ENCODE measurements around the gene SRP9. TPM values are rescaled to one million over a fixed set of nuclear protein-coding genes. Genes with fewer than 3 reads are reported as not detected.

The SRP9 gene
- polyA plus RNA-seq, 1 of the 3 experiments (the other 2 are of a cell fraction) = 156 TPM

DNA sequence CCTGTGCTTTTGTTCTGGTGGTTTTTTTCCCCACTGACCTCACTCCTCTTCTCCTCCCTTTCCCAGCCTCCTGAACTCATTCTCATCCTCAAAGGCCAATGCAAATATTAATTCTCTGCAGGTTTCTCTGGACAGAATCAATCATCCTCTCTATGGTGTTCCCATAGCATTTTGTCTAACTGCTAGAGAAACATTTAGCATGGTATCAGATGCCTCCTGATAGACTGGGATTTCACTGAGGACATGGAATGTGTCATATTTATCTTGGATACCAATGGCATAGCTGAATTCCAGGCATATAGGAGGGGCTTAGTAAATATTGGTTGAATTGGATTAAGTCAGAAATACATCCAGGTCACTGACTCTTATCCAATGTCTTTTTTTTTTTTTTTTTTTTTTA, 46.1 kb upstream of the SRP9 start (continued):
- TF ChIP-seq, protein P1, sequence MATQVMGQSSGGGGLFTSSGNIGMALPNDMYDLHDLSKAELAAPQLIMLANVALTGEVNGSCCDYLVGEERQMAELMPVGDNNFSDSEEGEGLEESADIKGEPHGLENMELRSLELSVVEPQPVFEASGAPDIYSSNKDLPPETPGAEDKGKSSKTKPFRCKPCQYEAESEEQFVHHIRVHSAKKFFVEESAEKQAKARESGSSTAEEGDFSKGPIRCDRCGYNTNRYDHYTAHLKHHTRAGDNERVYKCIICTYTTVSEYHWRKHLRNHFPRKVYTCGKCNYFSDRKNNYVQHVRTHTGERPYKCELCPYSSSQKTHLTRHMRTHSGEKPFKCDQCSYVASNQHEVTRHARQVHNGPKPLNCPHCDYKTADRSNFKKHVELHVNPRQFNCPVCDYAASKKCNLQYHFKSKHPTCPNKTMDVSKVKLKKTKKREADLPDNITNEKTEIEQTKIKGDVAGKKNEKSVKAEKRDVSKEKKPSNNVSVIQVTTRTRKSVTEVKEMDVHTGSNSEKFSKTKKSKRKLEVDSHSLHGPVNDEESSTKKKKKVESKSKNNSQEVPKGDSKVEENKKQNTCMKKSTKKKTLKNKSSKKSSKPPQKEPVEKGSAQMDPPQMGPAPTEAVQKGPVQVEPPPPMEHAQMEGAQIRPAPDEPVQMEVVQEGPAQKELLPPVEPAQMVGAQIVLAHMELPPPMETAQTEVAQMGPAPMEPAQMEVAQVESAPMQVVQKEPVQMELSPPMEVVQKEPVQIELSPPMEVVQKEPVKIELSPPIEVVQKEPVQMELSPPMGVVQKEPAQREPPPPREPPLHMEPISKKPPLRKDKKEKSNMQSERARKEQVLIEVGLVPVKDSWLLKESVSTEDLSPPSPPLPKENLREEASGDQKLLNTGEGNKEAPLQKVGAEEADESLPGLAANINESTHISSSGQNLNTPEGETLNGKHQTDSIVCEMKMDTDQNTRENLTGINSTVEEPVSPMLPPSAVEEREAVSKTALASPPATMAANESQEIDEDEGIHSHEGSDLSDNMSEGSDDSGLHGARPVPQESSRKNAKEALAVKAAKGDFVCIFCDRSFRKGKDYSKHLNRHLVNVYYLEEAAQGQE (IDR thresholded peaks at IDR 0.05; ENCODE audit: low read depth, low read length) = no peak
- no peak for TF ChIP-seq NRF1 (IDR thresholded peaks at IDR 0.05; ENCODE audit: low read depth, low read length)

DNA sequence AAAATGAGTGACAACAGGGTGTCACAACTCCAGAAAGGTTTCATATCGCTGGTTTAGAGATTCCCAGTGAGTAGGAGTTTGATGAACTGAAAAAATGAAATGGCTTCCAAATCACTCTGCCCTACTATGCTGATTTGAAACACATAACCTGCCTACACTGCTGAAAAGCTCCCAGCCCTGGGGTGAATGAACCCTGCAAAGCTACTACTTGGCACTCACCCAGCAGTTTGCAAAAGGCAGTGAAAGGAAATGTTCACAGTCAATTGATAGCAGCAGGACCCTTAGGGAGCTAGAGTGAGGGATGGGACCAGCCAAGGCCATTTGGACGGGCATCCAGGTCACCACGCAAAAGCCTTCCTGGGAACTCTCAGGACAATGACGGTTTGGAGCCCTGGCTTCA, 44.4 kb upstream of the SRP9 start:
- peaks cover 29% of the 10 kb centered on the region in 2 experiments for H3K4me1 ChIP-seq (ENCODE audit: control insufficient read depth in 1 of 2, insufficient read depth in 2 of 2, low read depth in 1 of 2, low read length in 1 of 2)
- WGBS (ENCODE audit: low lambda C conversion rate) = 100% methylated on average over 4 of the region's 4 CpGs
- no peak overlapping the region for H3K27ac ChIP-seq (ENCODE audit: low read depth in 2 of 2, low read length in 1 of 2)
- ChIA-PET CTCF (interaction anchor here (1.2 kb wide), 1 partner anchor 259 kb away, joined by 3 read pairs; no protein-coding TSS in a partner anchor), POLR2A (no interaction called here)
- H4K20me1 ChIP-seq (ENCODE audit: insufficient read depth) = no peaks in the 10 kb centered on the region
- H3K36me3 ChIP-seq (replicated peaks in 1 of 2; ENCODE audit: control insufficient read depth in 1 of 2, insufficient read depth in 2 of 2, low read length in 1 of 2) = no peaks in the 10 kb centered on the region
- H2AFZ ChIP-seq (ENCODE audit: low read depth) = no peak overlapping the region
- H3K27me3 ChIP-seq (ENCODE audit: insufficient read depth) = no peaks in the 10 kb centered on the region
- no peak overlapping the region for H3K4me3 ChIP-seq (ENCODE audit: low read depth in 2 of 2, low read length in 1 of 2)
- H3K9me2 ChIP-seq = no peaks in the 10 kb centered on the region
- H3K4me2 ChIP-seq = no peak overlapping the region
- no peaks in the 10 kb centered on the region for H3K9me3 ChIP-seq
- no peak for DNase-seq
- H3K79me2 ChIP-seq (ENCODE audit: insufficient read depth) = no peaks in the 10 kb centered on the region
- no peak overlapping the region for H3K9ac ChIP-seq
- TF ChIP-seq RXRA (IDR thresholded peaks at IDR 0.05; ENCODE audit: borderline replicate concordance, low read depth) (no peak), YY1 (IDR thresholded peaks at IDR 0.05; ENCODE audit: low read depth) (no peak), NRF1 (IDR thresholded peaks at IDR 0.05; ENCODE audit: low read depth, low read length) (no peak), TCF12 (IDR thresholded peaks at IDR 0.05) (no peak), TEAD4 (IDR thresholded peaks at IDR 0.05; ENCODE audit: borderline replicate concordance, insufficient read depth) (no peak), EP300 (IDR thresholded peaks at IDR 0.05; ENCODE audit: borderline replicate concordance in 1 of 2, low read depth in 1 of 2, low read length in 1 of 2) (no peak), RAD21 (IDR thresholded peaks at IDR 0.05; ENCODE audit: low read length) (no peak), ELF1 (IDR thresholded peaks at IDR 0.05) (no peak)
- TF ChIP-seq, protein P1 (IDR thresholded peaks at IDR 0.05; ENCODE audit: low read depth, low read length) = no peak
- TF ChIP-seq, protein P2, sequence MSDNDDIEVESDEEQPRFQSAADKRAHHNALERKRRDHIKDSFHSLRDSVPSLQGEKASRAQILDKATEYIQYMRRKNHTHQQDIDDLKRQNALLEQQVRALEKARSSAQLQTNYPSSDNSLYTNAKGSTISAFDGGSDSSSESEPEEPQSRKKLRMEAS (IDR thresholded peaks at IDR 0.05; ENCODE audit: low read depth) = no peak
- TF ChIP-seq, protein P3, sequence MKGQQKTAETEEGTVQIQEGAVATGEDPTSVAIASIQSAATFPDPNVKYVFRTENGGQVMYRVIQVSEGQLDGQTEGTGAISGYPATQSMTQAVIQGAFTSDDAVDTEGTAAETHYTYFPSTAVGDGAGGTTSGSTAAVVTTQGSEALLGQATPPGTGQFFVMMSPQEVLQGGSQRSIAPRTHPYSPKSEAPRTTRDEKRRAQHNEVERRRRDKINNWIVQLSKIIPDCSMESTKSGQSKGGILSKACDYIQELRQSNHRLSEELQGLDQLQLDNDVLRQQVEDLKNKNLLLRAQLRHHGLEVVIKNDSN (IDR thresholded peaks at IDR 0.05; ENCODE audit: borderline replicate concordance, low read depth) = no peak
- TF ChIP-seq, protein P4, sequence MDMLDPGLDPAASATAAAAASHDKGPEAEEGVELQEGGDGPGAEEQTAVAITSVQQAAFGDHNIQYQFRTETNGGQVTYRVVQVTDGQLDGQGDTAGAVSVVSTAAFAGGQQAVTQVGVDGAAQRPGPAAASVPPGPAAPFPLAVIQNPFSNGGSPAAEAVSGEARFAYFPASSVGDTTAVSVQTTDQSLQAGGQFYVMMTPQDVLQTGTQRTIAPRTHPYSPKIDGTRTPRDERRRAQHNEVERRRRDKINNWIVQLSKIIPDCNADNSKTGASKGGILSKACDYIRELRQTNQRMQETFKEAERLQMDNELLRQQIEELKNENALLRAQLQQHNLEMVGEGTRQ (IDR thresholded peaks at IDR 0.05; ENCODE audit: borderline replicate concordance, low read depth, low read length) = no peak
- peaks cover 24% of the 10 kb centered on the region for H3F3A ChIP-seq (replicated peaks; ENCODE audit: insufficient read depth)

All from SK-N-SH (cell line).